Transverse colon (tissue), 3 donors: ENCODE data around the gene PIMREG.

ENCODE experiments used
- CTCF ChIP-seq, 5 experiments: fragments of 200-600 bp in 3 of 5; fragments of 450-650 bp in 2 of 5; sonication (generic) in 3 of 5; IDR thresholded peaks; 1 replicate in 2 of 5; 2 replicates in 3 of 5; pipeline ENCODE4 v1.5.1; 2016 to 2017; ENCODE audit warnings: antibody characterized with exemption in 5 of 5, inconsistent platforms in 3 of 5, mild to moderate bottlenecking in 2 of 5, moderate library complexity in 1 of 5
- EP300 ChIP-seq: sonication (generic); formaldehyde crosslinking; IDR thresholded peaks from one replicate; pipeline ENCODE4 v1.6.1; 2017; ENCODE audit warnings: antibody characterized with exemption, low read depth
- POLR2A ChIP-seq: fragments of 450-650 bp; IDR thresholded peaks from one replicate; pipeline ENCODE4 v1.6.1; 2016; ENCODE audit warnings: antibody characterized with exemption, mild to moderate bottlenecking, moderate library complexity

- TF ChIP-seq CTCF (IDR thresholded peaks at IDR 0.05) (no peak), POLR2A (no peak), EP300 (no peak)
Observed at GRCh38 chr17:6472517-6472916, 28.3 kb downstream of the PIMREG start.
